ENCODE data around the gene IFT88.

Gene IFT88

GRCh38 chr13:20717581-20718542 lies 150.9 kb downstream of the IFT88 start:
- no peak for DNase-seq

GRCh38 chr13:20718958-20719566 lies 152.1 kb downstream of the IFT88 start:
- DNase-seq, result no peak

GRCh38 chr13:20719783-20720182 lies 152.8 kb downstream of the IFT88 start:
- no peak for DNase-seq

- no peak for DNase-seq
Observed at GRCh38 chr13:20720499-20720898, 153.5 kb downstream of the IFT88 start.

- no peak for DNase-seq
Observed at GRCh38 chr13:20721058-20721453, 154.1 kb downstream of the IFT88 start.

- DNase-seq, result no peak
Observed at GRCh38 chr13:20721454-20722357, 154.7 kb downstream of the IFT88 start.

GRCh38 chr13:20727856-20728255 lies 160.9 kb downstream of the IFT88 start:
- DNase-seq, result no peak

- no peak for DNase-seq
Observed at GRCh38 chr13:20728579-20729311, 161.8 kb downstream of the IFT88 start.

- DNase-seq, result no peak
Observed at GRCh38 chr13:20729633-20730585, 163.0 kb downstream of the IFT88 start.

- no peak for DNase-seq
Observed at GRCh38 chr13:20738616-20739015, 171.7 kb downstream of the IFT88 start.

- DNase-seq, result no peak
Observed at GRCh38 chr13:20740021-20740420, 173.1 kb downstream of the IFT88 start.

Measured in activated gamma-delta T cell treated with Interleukin-2 at 50 U/mL for 16 hours (primary cell).